HEK293T (cell line): ENCODE results near the gene IFFO2.

ENCODE experiments used
- CTCF ChIA-PET: fragments of 350-600 bp; formaldehyde crosslinking; extraction: SDS; loops from one replicate; lab custom pipeline; 2021; ENCODE audit warnings: antibody characterized with exemption, inconsistent platforms; lab: Yijun Ruan, JAX
- POLR2A ChIA-PET: fragments of 350-600 bp; formaldehyde crosslinking; extraction: SDS; loops from one replicate; lab custom pipeline; 2020; ENCODE audit warnings: antibody characterized with exemption, inconsistent platforms; lab: Yijun Ruan, JAX
- DNase-seq: peaks from one replicate; pipeline ENCODE4 v3.0.0; 2012; ENCODE audit warnings: mixed read lengths; ENCODE audit errors: extremely low spot score
- ARNT ChIP-seq: fragments of 450-650 bp; IDR thresholded peaks from 2 replicates; pipeline ENCODE4 v1.6.1; 2017; ENCODE audit warnings: mild to moderate bottlenecking
- BHLHE40 ChIP-seq: fragments of 450-650 bp; IDR thresholded peaks from 2 replicates; pipeline ENCODE4 v1.6.1; 2016; ENCODE audit warnings: mild to moderate bottlenecking, moderate library complexity, borderline replicate concordance
- CTBP1 ChIP-seq: fragments of 450-650 bp; IDR thresholded peaks from 2 replicates; pipeline ENCODE4 v1.6.1; 2016; ENCODE audit warnings: borderline replicate concordance
- ELF4 ChIP-seq: fragments of 450-650 bp; IDR thresholded peaks from 2 replicates; pipeline ENCODE4 v1.6.1; 2017; ENCODE audit warnings: antibody characterized with exemption
- FOXA1 ChIP-seq: fragments of 450-650 bp; IDR thresholded peaks from 2 replicates; pipeline ENCODE4 v1.6.1; 2016; ENCODE audit warnings: mild to moderate bottlenecking
- FOXK2 ChIP-seq: fragments of 450-650 bp; IDR thresholded peaks from 2 replicates; pipeline ENCODE4 v1.6.1; 2016; ENCODE audit warnings: mild to moderate bottlenecking
- FOXM1 ChIP-seq: fragments of 450-650 bp; IDR thresholded peaks from 2 replicates; pipeline ENCODE4 v1.6.1; 2017; ENCODE audit warnings: mild to moderate bottlenecking, borderline replicate concordance
- HDGF ChIP-seq: fragments of 450-650 bp; IDR thresholded peaks from 2 replicates; pipeline ENCODE4 v1.6.1; 2017; ENCODE audit warnings: antibody characterized with exemption, borderline replicate concordance
- L3MBTL2 ChIP-seq: fragments of 450-650 bp; conservative IDR thresholded peaks from 2 replicates; pipeline ENCODE4 v1.6.1; 2016; ENCODE audit warnings: mild to moderate bottlenecking
- LEF1 ChIP-seq: fragments of 450-650 bp; IDR thresholded peaks from 2 replicates; pipeline ENCODE4 v1.6.1; 2017; ENCODE audit warnings: mild to moderate bottlenecking, borderline replicate concordance
- NFRKB ChIP-seq: fragments of 450-650 bp; IDR thresholded peaks from 2 replicates; pipeline ENCODE4 v1.6.1; 2016; ENCODE audit warnings: mild to moderate bottlenecking, moderate library complexity
- SP1 ChIP-seq: fragments of 450-650 bp; IDR thresholded peaks from 2 replicates; pipeline ENCODE4 v1.6.1; 2017
- SUZ12 ChIP-seq: fragments of 450-650 bp; IDR thresholded peaks from 2 replicates; pipeline ENCODE4 v1.6.1; 2016; ENCODE audit warnings: mild to moderate bottlenecking
- TARDBP ChIP-seq: fragments of 450-650 bp; IDR thresholded peaks from 2 replicates; pipeline ENCODE4 v1.6.1; 2016
- ZNF384 ChIP-seq: fragments of 450-650 bp; IDR thresholded peaks from 2 replicates; pipeline ENCODE4 v1.6.1; 2016
- TF ChIP-seq, protein P1 (sequence below): fragments of 450-650 bp; IDR thresholded peaks from 2 replicates; pipeline ENCODE4 v1.6.1; 2016

Gene IFFO2

DNA sequence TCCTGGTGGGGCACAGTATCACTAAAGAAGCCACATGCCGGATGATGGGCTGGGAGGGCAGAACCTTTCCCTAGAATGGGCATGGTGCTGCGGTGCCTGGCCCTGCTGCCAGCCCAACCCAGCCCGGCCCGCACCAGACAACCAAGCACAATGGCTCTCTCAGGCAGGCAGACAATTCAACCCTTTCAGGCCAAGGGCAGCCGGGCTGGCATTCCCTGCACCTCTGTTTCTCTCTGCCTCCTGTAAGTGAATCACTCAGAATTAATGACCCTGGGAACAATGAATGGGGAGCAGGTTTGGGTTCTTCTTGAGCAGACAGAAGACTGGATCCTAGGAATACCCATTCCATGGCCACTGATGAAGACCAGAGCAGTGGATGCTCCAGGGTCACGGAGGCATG is 41.0 kb upstream of the IFFO2 start:
- CTCF ChIA-PET = no interaction called here

DNA sequence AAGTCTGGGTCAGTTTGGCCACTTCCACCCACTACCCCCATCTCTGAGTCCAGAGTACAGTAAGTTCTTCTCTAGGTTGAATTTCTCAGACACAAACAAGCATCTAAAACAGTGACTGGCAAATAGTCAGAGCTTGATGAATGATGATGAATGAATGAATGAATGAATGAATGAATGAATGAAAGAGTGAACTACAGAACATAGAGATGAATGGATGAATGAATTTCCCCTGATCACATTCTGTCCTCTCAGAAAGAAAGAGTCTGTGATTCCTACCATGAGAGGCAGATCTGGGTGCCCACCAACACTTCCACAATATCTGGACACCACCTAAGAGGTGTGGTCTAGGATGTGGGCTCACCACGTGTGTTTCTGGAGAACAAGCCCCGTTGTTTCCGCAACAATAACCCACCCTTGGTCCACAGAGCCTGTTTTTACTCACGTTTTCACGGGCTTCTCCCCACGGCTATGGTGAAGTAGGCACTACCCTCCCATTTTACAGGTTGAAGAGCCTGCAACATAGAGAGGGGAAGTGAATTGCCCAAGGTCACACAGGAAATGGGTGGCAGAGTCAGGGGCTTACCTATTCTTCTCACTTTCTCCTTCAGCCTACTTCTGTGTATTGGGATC is 40.2 kb upstream of the IFFO2 start:
- TF ChIP-seq ZNF384 = no peak
- no peak for TF ChIP-seq TARDBP
- no peak for TF ChIP-seq SUZ12
- TF ChIP-seq NFRKB = no peak
- TF ChIP-seq, protein P1, sequence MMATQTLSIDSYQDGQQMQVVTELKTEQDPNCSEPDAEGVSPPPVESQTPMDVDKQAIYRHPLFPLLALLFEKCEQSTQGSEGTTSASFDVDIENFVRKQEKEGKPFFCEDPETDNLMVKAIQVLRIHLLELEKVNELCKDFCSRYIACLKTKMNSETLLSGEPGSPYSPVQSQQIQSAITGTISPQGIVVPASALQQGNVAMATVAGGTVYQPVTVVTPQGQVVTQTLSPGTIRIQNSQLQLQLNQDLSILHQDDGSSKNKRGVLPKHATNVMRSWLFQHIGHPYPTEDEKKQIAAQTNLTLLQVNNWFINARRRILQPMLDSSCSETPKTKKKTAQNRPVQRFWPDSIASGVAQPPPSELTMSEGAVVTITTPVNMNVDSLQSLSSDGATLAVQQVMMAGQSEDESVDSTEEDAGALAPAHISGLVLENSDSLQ = no peak
- no peak for TF ChIP-seq FOXA1
- no peak for TF ChIP-seq FOXM1
- TF ChIP-seq FOXK2 = no peak
- no peak for TF ChIP-seq ARNT
- TF ChIP-seq L3MBTL2 = no peak
- no peak for TF ChIP-seq SP1
- TF ChIP-seq LEF1 = no peak
- no peak for TF ChIP-seq CTBP1
- TF ChIP-seq ELF4 = no peak
- TF ChIP-seq BHLHE40 = no peak
- TF ChIP-seq HDGF = no peak
- no peak for DNase-seq
- CTCF ChIA-PET = no interaction called here
- POLR2A ChIA-PET = no interaction called here

More for the DNA sequence above, 41.0 kb upstream of the IFFO2 start:
- no peak for DNase-seq
- POLR2A ChIA-PET = no interaction called here
- no peak for TF ChIP-seq ELF4
- TF ChIP-seq NFRKB = no peak
- no peak for TF ChIP-seq TARDBP

DNA sequence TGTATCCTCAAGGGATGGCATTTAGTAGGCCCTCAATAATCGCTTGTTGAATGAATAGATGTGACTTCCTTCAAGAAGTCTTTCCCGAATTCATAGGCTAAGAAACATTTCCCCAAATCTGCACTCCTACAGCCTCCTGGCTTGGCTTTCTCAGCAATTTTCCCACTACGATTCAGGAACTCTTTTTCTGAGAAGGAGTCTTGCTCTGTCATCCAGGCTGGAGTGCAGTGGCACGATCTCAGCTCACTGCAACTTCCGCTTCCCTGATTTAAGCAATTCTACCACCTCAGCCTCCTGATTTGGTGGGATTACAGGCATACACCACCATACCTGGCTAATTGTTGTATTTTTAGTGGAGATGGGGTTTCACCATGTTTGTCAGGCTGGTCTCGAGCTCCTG is 37.9 kb upstream of the IFFO2 start:
- no peak for DNase-seq
- no peak for TF ChIP-seq LEF1
- no peak for TF ChIP-seq ZNF384
- no peak for TF ChIP-seq FOXM1
- TF ChIP-seq SUZ12 = no peak
- TF ChIP-seq FOXA1 = no peak
- TF ChIP-seq, protein P1 = no peak
- TF ChIP-seq ELF4 = no peak
- no peak for TF ChIP-seq NFRKB
- TF ChIP-seq CTBP1 = no peak
- TF ChIP-seq BHLHE40 = no peak
- no peak for TF ChIP-seq TARDBP
- no peak for TF ChIP-seq ARNT
- CTCF ChIA-PET = interaction anchor here (1.0 kb wide), 1 partner anchor 110 kb away, joined by 3 read pairs; no protein-coding TSS in a partner anchor
- POLR2A ChIA-PET = no interaction called here

DNA sequence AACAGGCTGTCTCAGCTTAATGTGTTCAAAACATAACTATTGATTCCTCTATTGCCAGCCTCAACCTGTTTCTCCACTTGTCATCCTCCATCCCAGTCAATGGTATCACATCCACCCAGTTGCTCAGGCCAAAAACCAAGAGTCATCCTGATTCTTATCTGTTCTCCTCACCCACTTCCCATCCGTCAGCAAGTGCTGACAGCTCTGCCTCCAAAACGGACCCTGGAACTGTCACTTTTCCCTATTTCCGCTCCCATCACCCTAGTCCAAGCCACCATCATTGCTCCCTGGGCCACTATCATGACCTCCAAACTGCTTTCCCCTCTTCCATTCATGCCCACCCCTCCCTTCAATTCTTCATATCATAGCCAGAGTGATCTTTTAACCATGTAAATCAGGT is 36.2 kb upstream of the IFFO2 start:
- no peak for TF ChIP-seq FOXM1
- TF ChIP-seq CTBP1 = no peak
- TF ChIP-seq LEF1 = no peak
- TF ChIP-seq SP1 = no peak
- TF ChIP-seq FOXA1 = no peak
- no peak for TF ChIP-seq L3MBTL2
- no peak for TF ChIP-seq NFRKB
- TF ChIP-seq, protein P1 = no peak
- TF ChIP-seq SUZ12 = no peak
- TF ChIP-seq BHLHE40 = no peak
- ChIA-PET CTCF (no interaction called here), POLR2A (no interaction called here)
- DNase-seq = no peak

DNA sequence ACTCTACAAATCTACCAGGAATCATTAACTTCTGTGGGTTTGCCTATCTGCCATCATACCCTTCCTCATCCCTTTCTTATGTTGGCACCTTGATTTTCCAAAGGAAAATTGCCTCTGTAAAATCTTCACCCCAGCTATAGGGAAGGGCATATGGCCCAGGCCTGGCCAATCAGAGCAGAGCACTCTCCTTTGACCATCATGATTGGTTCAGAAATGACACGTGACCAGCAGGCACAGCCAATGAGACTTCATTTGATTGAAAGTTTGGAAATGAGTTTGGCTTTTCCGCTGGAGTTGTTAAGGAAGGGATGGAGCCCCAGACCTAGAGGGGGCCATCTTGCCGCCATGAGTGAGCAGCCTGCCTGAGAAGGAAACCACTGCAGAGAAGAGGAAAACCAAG is 35.1 kb upstream of the IFFO2 start:
- ChIA-PET CTCF (no interaction called here), POLR2A (no interaction called here)
- no peak for DNase-seq
- TF ChIP-seq TARDBP (no peak), L3MBTL2 (no peak), ARNT (no peak), FOXA1 (no peak), BHLHE40 (no peak), SP1 (no peak)
- TF ChIP-seq, protein P1 = no peak

DNA sequence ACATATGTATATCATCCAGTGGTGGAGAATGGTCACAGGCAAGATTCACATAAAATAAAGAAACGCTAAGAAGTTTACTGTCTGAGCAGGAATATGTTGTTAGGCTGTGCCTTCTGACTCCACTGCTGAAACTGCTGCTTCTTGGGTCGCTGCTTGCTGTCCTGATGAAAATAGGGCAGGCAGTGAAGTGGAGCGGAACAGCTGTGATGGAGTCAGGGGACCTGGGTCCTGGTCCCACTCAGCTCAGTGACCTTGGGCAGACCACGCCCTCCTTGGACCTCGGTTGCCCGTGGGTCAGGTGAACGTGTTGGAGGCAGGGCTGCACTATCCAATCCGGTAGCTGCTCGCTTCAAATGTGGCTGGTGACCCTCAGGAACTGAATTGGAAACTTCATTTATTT is 33.4 kb upstream of the IFFO2 start:
- TF ChIP-seq TARDBP (no peak), L3MBTL2 (no peak), NFRKB (no peak), ELF4 (no peak), HDGF (no peak), FOXA1 (no peak), BHLHE40 (no peak), ZNF384 (no peak), CTBP1 (no peak), ARNT (no peak), LEF1 (no peak), SUZ12 (no peak)
- TF ChIP-seq, protein P1 = no peak
- ChIA-PET CTCF (no interaction called here), POLR2A (interaction anchor here (0.6 kb wide), 1 partner anchor 45 kb away, joined by 3 read pairs; no protein-coding TSS in a partner anchor)
- no peak for DNase-seq
